Left cardiac atrium (tissue), 2 donors: Measurements from ENCODE around the gene PLD6. TPM values are rescaled to one million over a fixed set of nuclear protein-coding genes. Genes with fewer than 3 reads are reported as not detected.

Experiments used
- total RNA-seq, 2 donors: library from RNA; stranded (reverse); fragmentation: NEBNext Ultra II Directional; extraction: Animal tissue kit (Norgen Biotek cat#: 25700); gene quantifications; one replicate each; pipeline ENCODE4 v1.2.1, GENCODE V29; 2021
- donor health status: DM: no; HTN: yes; CAD: no; lungs with severe emphysema.
- donor health status: DM: yes; HTN: yes; CAD: no.

PLD6 gene
- total RNA-seq, 2 donors from 2014 or later = 5.6 to 5.8 TPM

Other genes starting within 250 kb of the PLD6 start
- gene TNFRSF13B, start 234.2 kb downstream of the PLD6 start, total RNA-seq = not detected
- 100 to 1,000 TPM; 247 to 329 TPM for gene MPRIP, start 163.9 kb downstream of the PLD6 start, total RNA-seq
- 10 to 100 TPM; 36.6 to 48.4 TPM for gene FLCN, start 30.8 kb upstream of the PLD6 start, total RNA-seq
- 10 to 100 TPM; 55.6 to 60.3 TPM for gene COPS3, start 74.9 kb upstream of the PLD6 start, total RNA-seq
- gene NT5M, start 97.0 kb upstream of the PLD6 start, total RNA-seq = 1 to 10 TPM; 5.4 to 8.2 TPM